HG03565 (cell line): ENCODE results near the gene DPH1.

ENCODE experiments used
- ATAC-seq: cut with Tn5 transposase; IDR thresholded peaks from one replicate; pipeline ENCODE4 v1.9.1; 2021; ENCODE audit warnings: mild to moderate bottlenecking, moderate library complexity; ENCODE audit not compliant: unreplicated experiment

The DPH1 gene

GRCh38 chr17:2027528-2028233 lies 2.3 kb upstream of the DPH1 start:
- no peak for ATAC-seq

- ATAC-seq, result no peak
These were observed 1.7 kb upstream of the DPH1 start for GRCh38 chr17:2028234-2028614.

GRCh38 chr17:2028737-2029136 lies 1.2 kb upstream of the DPH1 start:
- ATAC-seq, result no peak

GRCh38 chr17:2030779-2031163 lies 818 bp downstream of the DPH1 start:
- ATAC-seq, result no peak

GRCh38 chr17:2033153-2033552 lies 3.2 kb downstream of the DPH1 start:
- ATAC-seq, result no peak

GRCh38 chr17:2034157-2034556 lies 4.2 kb downstream of the DPH1 start:
- ATAC-seq, result no peak

GRCh38 chr17:2034806-2035540 lies 5.0 kb downstream of the DPH1 start:
- ATAC-seq, result no peak

GRCh38 chr17:2035541-2036488 lies 5.9 kb downstream of the DPH1 start:
- no peak for ATAC-seq

GRCh38 chr17:2037155-2037554 lies 7.2 kb downstream of the DPH1 start:
- no peak for ATAC-seq

GRCh38 chr17:2040219-2040827 lies 10.4 kb downstream of the DPH1 start:
- no peak for ATAC-seq

- no peak for ATAC-seq
These were observed 11.1 kb downstream of the DPH1 start for GRCh38 chr17:2040942-2041560.

GRCh38 chr17:2041561-2042389 lies 11.8 kb downstream of the DPH1 start, which contains the start of gene OVCA2:
Gene OVCA2, plus strand, starts transcription at chr17:2042022. Its CDS starts 26 bp downstream, at chr17:2042048.
- peak; percentile 89 for ATAC-seq

- ATAC-seq, result no peak
These were observed 12.5 kb downstream of the DPH1 start for GRCh38 chr17:2042390-2042847.

- no peak for ATAC-seq
These were observed 13.0 kb downstream of the DPH1 start for GRCh38 chr17:2042933-2043332.

GRCh38 chr17:2043785-2044184 lies 13.8 kb downstream of the DPH1 start:
- no peak for ATAC-seq

- ATAC-seq, result no peak
These were observed 14.4 kb downstream of the DPH1 start for GRCh38 chr17:2044263-2044894.

GRCh38 chr17:2047590-2047989 lies 17.6 kb downstream of the DPH1 start:
- no peak for ATAC-seq

GRCh38 chr17:2048805-2049204 lies 18.9 kb downstream of the DPH1 start:
- ATAC-seq, result no peak
